DLD1 (cell line): ENCODE measurements around the gene KCMF1.

Experiments
- in situ Hi-C: cut with HindIII; loops from 2 replicates; pipeline ENCODE4 v1.10.0; 2017; ENCODE audit warnings: low sequenced_read_pairs

The KCMF1 gene

GRCh38 chr2:84954329-84954728 is 16.6 kb upstream of the KCMF1 start:
- in situ Hi-C loops = no loop called here

GRCh38 chr2:84956334-84957297 is 14.3 kb upstream of the KCMF1 start:
- in situ Hi-C loops = no loop called here

DNA sequence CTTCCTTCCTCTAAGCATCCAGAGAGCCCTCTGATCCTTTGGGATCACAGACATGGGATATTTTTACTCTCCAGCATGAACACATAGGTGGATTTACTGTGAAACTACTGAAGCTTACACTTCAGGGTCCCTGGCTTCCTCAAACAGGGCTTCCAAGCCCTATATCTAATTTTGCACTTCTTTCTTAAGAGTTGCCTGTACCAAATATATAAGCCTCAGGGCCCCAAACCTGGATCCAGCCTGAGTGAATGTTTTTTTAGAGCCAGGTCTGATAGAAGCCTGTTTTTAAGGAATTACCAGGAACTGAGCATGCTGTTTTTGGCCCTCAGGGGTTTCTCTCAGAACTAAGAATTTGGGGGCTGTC is 13.2 kb upstream of the KCMF1 start:
- in situ Hi-C loops = no loop called here

DNA sequence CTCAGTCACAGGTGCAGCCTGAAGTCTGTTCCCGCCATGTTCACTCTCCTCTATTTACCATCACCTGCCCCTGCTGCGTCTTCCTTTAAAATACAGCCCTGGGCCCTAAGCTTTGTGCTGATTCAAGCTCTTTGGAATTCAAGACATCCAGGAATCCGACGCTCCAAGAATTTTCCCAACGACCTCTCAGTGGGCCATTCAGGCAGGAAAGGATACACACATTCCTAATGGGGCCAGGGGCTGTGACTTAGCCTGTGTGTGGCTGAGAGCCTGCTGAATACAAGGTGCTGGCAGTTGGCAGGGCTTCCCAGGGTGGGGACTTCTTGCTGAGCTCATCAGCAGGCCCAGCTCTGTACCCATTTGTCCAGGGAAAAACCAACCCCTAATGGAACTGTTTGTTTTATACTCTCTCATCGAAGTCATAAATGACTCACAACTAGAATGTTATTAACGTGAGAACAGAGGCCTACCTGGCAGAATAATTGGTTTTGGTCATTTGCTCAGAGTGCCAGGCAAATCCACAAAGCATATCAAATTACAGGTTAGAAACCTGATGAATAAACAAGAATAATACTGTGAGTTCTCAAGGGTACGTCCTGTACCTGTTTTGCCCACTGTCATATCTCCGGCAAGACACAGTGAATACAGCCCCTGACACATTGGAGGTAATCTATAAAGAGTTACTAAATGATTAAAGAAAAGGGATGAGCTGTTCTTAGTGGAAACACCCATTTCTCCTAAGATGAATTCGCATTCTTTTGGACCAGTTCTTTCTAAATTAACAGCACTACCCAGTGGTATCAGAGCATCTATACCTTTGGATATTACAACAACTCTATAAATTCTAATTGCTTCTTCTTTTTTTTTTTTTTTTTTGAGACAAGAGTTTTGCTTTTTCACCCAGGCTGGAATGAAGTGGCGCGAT is 12.6 kb upstream of the KCMF1 start:
- in situ Hi-C loops = no loop called here

GRCh38 chr2:84959095-84959565 is 11.8 kb upstream of the KCMF1 start:
- in situ Hi-C loops = no loop called here

DNA sequence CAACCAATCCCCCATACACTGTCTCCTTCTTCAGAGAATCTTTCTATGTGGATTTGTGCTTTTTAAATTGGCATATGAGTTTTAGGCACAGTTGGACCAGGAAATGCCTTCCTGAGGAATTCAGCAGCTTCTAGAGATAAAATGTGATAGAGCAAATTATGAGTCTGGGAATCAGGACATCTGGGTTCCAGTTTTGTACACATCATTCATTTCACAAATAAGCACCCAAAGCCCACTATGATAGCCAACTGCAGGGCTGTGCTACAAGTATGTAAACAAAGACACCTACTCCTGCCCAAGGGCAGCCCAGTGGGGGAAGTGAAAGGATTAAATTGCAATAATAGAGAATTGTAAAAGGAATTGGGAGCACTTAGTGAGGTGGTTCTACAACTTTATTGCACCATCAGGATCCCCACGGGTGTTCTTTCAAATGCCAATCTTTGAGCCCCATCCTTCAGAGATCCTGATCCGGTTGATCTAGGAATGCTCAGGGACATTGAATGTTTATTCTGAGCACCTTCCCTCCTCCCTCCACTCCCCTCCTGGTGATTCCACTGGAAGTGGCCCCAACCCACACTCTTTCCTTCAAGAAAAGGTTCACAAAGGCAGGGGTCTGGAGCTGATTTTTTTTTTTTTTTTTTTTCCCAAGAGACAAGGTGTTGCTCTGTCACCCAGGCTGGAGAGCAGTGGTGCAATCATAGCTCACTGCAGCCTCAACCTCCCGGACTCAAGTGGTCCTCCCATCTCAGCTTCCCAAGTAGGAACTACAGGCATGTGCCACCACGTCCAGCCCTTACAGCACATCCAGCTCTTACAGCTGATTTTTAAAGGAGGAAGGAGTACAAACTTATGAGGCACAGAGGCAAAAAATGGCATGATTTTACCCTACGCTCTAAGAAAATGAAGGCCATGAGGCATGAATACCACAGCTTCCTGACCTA is 11.1 kb upstream of the KCMF1 start:
- in situ Hi-C loops = no loop called here

- in situ Hi-C loops = no loop called here
Measured at GRCh38 chr2:84962917-84963316, 8.0 kb upstream of the KCMF1 start.

GRCh38 chr2:84963323-84963691 is 7.7 kb upstream of the KCMF1 start:
- in situ Hi-C loops = no loop called here

- in situ Hi-C loops = no loop called here
Measured at GRCh38 chr2:84963692-84964405, 7.1 kb upstream of the KCMF1 start.

DNA sequence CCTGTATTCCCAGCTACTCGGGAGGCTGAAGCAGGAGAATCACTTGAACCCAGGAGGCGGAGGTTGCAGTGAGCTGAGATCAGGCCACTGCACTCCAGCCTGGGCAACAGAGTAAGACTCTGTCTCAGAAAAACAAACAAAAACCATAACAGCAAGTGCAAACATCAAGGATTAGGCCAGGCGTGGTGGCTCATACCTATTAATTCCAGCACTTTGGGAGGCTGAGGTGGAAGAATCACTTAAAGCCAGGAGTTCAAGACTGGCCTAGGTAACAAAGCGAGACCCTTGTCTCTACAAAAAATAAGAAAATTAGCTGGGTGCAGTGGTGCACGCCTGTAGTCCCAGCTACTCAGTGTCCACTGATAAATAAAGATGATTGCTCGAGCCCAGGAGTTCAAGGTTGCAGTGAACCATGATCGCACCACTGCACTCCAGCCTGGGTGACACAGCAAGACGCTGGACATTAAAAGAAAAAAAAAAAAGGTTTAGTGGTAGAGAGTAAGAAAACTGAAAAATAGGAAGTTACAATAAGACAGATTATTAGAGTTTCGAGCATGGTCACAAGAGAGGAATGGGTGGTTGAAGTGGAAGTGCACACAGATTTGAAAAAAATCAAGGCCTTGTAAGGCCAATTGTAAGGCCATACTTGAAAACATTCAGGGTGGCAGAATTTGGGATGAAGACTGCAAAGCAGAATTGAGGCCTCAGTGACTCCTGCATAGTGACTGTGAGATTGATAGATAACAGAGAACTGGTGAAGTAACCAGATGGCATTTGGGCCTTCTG is 6.4 kb upstream of the KCMF1 start:
- in situ Hi-C loops = no loop called here

GRCh38 chr2:84965192-84965516 is 5.8 kb upstream of the KCMF1 start:
- in situ Hi-C loops = no loop called here

DNA sequence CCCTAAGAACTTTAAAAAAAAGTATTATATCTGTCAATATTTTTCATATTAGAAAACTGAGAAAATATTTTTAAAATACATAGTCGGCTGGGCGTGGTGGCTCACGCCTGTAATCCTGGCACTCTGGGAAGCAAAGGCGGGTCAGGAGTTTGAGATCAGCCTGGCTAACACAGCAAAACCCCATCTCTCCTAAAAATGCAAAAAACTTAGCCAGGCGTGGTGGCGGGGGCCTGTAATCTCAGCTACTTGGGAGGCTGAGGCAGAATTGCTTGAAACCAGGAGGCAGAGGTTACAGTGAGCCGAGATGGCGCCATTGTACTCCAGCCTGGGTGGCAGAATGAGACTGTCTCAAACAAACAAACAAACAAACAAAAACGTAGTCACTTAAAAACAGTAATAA is 5.1 kb upstream of the KCMF1 start:
- in situ Hi-C loops = no loop called here

DNA sequence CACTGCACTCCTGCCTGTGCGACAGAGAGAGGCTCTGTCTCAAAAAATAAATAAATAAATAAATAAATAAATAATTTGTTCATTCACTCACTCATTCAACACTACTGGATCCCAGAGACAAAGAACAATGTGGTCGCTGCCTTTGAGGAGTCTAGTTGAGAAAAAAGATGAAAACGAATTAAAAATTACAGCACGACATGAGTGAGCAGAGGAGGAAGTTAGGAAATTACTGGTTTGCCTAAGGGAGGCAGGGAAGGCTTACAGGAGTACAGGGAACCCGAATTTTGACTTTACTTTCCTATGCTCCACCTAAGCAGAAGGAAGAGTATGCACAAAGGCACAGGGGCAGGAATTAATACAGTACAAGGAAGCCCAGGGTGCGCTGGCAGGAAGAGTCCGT is 4.2 kb upstream of the KCMF1 start:
- in situ Hi-C loops = no loop called here

DNA sequence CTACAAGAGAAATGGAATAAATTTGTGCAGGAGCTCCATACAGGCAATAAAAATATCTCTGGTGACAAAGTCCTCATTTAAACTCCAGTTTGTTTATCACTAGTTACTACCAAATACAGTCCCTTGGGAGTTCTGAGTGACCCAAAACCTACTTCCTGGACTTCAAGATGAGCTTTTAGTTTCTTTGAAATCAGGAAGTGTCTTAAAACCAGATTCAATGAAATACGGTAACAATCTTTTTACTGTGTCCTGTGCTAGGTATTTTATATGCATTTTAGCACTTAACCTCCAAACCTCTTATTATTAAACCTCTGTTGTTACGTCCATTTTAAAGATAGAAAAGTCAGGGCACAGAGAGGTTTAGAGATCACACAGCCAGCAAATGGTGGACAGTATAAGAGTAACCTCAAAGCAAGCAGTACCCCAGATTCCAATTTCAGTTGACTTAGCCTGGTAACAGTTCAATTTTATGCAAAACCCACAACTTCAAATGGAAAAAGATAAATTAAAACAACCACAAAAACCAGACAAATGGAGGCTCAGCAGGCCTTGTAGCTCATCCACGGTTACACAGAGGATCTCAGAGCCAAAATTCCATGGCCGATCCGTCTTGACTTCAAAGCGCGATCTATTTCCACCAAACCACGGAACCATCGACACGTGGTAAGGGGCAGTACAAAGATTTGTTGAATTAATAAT is 1.3 kb upstream of the KCMF1 start:
- in situ Hi-C loops = loop anchor here (10.0 kb wide), 1 partner anchor 65 kb away; the partner anchor contains the start of gene TMSB10

GRCh38 chr2:84970210-84970867 is 622 bp upstream of the KCMF1 start:
- in situ Hi-C loops = loop anchor here (10.0 kb wide), 1 partner anchor 66 kb away; the partner anchor contains the start of gene TMSB10

- in situ Hi-C loops = loop anchor here (10.0 kb wide), 1 partner anchor 67 kb away; the partner anchor contains the start of gene TMSB10
Measured at GRCh38 chr2:84971510-84972206, 697 bp downstream of the KCMF1 start.

GRCh38 chr2:84972207-84972783 is 1.3 kb downstream of the KCMF1 start:
- in situ Hi-C loops = loop anchor here (10.0 kb wide), 1 partner anchor 67 kb away; the partner anchor contains the start of gene TMSB10
